Cardiac muscle cell (in vitro differentiated cells and primary cell): ENCODE measurements around the gene MEGF6. TPM values are rescaled to one million over a fixed set of nuclear protein-coding genes. Genes with fewer than 3 reads are reported as not detected.

ENCODE experiments used
- DNase-seq, 2 donors: peaks; one replicate each; pipeline versions ENCODE4 v3.0.0 to v3.0.0-alpha.2; 2010 to 2017; ENCODE audit warnings: low read depth in 1 of 2, low spot score in 1 of 2
- H3K27ac ChIP-seq: fragments of 200-600 bp; sonication (generic); 2 replicates; pipeline ENCODE4 v1.5.1; 2016
- H3K27me3 ChIP-seq: fragments of 200-600 bp; sonication (generic); 2 replicates; pipeline ENCODE4 v1.6.0; 2016; ENCODE audit warnings: control low read depth
- H3K36me3 ChIP-seq: fragments of 200-600 bp; sonication (generic); 2 replicates; pipeline ENCODE4 v1.5.1; 2016; ENCODE audit warnings: control low read depth
- H3K4me1 ChIP-seq: fragments of 200-600 bp; sonication (generic); 2 replicates; pipeline ENCODE4 v1.8.1; 2017; ENCODE audit warnings: low read depth, mild to moderate bottlenecking, mixed run types
- H3K4me3 ChIP-seq: fragments of 200-600 bp; sonication (generic); 2 replicates; pipeline ENCODE4 v1.5.1; 2016; ENCODE audit warnings: mild to moderate bottlenecking
- H3K9me3 ChIP-seq: fragments of 200-600 bp; sonication (generic); 2 replicates; pipeline ENCODE4 v1.5.1; 2017; ENCODE audit warnings: low read depth, mild to moderate bottlenecking, control low read depth
- CTCF ChIP-seq: IDR thresholded peaks from 2 replicates; pipeline ENCODE4 v1.5.1; 2012; ENCODE audit warnings: low read depth, mild to moderate bottlenecking, low read length
- polyA plus RNA-seq: library from polyadenylated mRNA; unstranded; fragments of >200 nt; fragmentation: Nextera tagmentation; extraction: Ambion mirVana; gene quantifications from 2 replicates; pipeline ENCODE4 v1.2.1, GENCODE V29; 2016
- total RNA-seq: library from RNA; depleted of rRNA; stranded (reverse); fragments of >200 nt; gene quantifications from 2 replicates; pipeline ENCODE4 v1.2.3, GENCODE V29; 2016

MEGF6 gene
- total and polyA plus RNA-seq, 2 experiments from 2014 or later = 11.1 to 31.7 TPM

GRCh38 chr1:3457910-3458883 is 153.1 kb downstream of the MEGF6 start:
- H3K36me3 ChIP-seq = no peaks in the 10 kb centered on the region
- peak in 1 of 2 donors; percentile 30 for DNase-seq
- H3K27ac ChIP-seq = no peak overlapping the region

GRCh38 chr1:3456964-3457909 is 154.1 kb downstream of the MEGF6 start:
- no peak for DNase-seq
- H3K4me3 ChIP-seq = no peak overlapping the region
- no peaks in the 10 kb centered on the region for H3K9me3 ChIP-seq
- no peaks in the 10 kb centered on the region for H3K4me1 ChIP-seq
- TF ChIP-seq CTCF = no peak
- no peaks in the 10 kb centered on the region for H3K36me3 ChIP-seq
- no peaks in the 10 kb centered on the region for H3K27me3 ChIP-seq
- no peak overlapping the region for H3K27ac ChIP-seq

More at GRCh38 chr1:3457910-3458883, 153.1 kb downstream of the MEGF6 start:
- Histone ChIP-seq H3K4me3 (no peak overlapping the region), H3K27me3 (no peaks in the 10 kb centered on the region), H3K9me3 (no peaks in the 10 kb centered on the region), H3K4me1 (no peaks in the 10 kb centered on the region)
- no peak for TF ChIP-seq CTCF

- Histone ChIP-seq H3K27me3 (no peaks in the 10 kb centered on the region), H3K4me1 (no peaks in the 10 kb centered on the region), H3K36me3 (no peaks in the 10 kb centered on the region)
These were observed 154.8 kb downstream of the MEGF6 start for GRCh38 chr1:3456449-3456963.

GRCh38 chr1:3455670-3456448 is 155.4 kb downstream of the MEGF6 start:
- Histone ChIP-seq H3K4me1 (no peaks in the 10 kb centered on the region), H3K36me3 (no peaks in the 10 kb centered on the region), H3K4me3 (no peak overlapping the region), H3K27ac (no peak overlapping the region), H3K27me3 (no peaks in the 10 kb centered on the region), H3K9me3 (no peaks in the 10 kb centered on the region)
- no peak for DNase-seq
- no peak for TF ChIP-seq CTCF

More at GRCh38 chr1:3456449-3456963, 154.8 kb downstream of the MEGF6 start:
- no peak for TF ChIP-seq CTCF
- Histone ChIP-seq H3K4me3 (no peak overlapping the region), H3K27ac (no peak overlapping the region), H3K9me3 (no peaks in the 10 kb centered on the region)
- no peak for DNase-seq
